Right lobe of liver (tissue), 4 donors: ENCODE measurements around the gene DKK1.

Source experiments
- POLR2A ChIP-seq: fragments of 450-650 bp; IDR thresholded peaks from one replicate; pipeline ENCODE4 v1.6.1; 2017; ENCODE audit warnings: antibody characterized with exemption, mild to moderate bottlenecking
- TF ChIP-seq, protein P1 (sequence below), 4 donors: fragments of 200-600 bp in 3 of 4; fragments of 450-650 bp in 1 of 4; IDR thresholded peaks; one replicate each; pipeline versions ENCODE4 v1.5.1 to v1.8.0; 2016 to 2022; ENCODE audit warnings: antibody characterized with exemption in 4 of 4, mild to moderate bottlenecking in 2 of 4
- donor health status: DM: no; HTN: no; CAD: no.
- donor health status: DM: no; HTN: no; CAD: no.
- donor health status: DM: no; HTN: yes; CAD: no.

DNA sequence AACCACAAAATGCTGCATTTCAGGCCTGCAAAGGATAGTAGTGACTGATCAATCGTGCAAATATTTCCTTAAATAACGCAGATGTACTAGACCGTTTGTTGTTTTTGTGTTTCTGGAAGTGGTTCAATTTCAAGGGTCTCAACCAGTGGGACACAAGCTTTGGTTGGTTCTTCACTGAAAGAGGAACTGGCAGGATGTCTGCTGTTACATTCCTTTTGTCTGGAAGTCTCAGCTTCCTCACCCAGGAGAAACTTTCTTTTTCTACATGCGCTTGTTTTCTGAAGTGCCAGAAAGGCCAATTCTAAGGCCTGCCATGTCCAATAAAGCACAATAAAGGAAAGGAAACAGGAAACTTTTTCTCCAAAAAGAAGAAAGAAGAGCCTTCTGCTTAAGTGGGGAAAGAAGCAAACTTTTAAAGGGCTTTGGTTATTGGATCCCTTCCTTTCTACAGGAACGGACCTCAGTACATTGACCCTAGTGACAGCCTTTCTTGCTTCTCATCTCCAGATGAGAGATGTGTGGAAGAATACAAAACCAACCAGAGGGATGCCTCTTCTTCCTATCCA is 4.1 kb downstream of the DKK1 start:
- TF ChIP-seq, protein P1, sequence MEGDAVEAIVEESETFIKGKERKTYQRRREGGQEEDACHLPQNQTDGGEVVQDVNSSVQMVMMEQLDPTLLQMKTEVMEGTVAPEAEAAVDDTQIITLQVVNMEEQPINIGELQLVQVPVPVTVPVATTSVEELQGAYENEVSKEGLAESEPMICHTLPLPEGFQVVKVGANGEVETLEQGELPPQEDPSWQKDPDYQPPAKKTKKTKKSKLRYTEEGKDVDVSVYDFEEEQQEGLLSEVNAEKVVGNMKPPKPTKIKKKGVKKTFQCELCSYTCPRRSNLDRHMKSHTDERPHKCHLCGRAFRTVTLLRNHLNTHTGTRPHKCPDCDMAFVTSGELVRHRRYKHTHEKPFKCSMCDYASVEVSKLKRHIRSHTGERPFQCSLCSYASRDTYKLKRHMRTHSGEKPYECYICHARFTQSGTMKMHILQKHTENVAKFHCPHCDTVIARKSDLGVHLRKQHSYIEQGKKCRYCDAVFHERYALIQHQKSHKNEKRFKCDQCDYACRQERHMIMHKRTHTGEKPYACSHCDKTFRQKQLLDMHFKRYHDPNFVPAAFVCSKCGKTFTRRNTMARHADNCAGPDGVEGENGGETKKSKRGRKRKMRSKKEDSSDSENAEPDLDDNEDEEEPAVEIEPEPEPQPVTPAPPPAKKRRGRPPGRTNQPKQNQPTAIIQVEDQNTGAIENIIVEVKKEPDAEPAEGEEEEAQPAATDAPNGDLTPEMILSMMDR (IDR thresholded peaks at IDR 0.05) = no peak
- TF ChIP-seq POLR2A = no peak
